Measurements from ENCODE around the gene MAGEA12. TPM values are rescaled to one million over a fixed set of nuclear protein-coding genes. Genes with fewer than 3 reads are reported as not detected.
"Not testable (repeated sequence)": the region's sequence is repeated elsewhere in the genome, so short reads cannot be mapped to it uniquely, and the experiment has no call there.

MAGEA12 gene
- total and polyA plus RNA-seq, 4 donors = not detected

GRCh38 chrX:152759544-152759943, 26.0 kb downstream of the MAGEA12 start:
- not testable (repeated sequence) for H3K27me3 ChIP-seq (ENCODE audit: control insufficient read depth in 3 of 3, insufficient read depth in 3 of 3, low read length in 2 of 3); H3K36me3 ChIP-seq (ENCODE audit: control insufficient read depth in 4 of 4, insufficient read depth in 4 of 4, low read length in 4 of 4); H3K4me3 ChIP-seq; H3K4me1 ChIP-seq (ENCODE audit: control insufficient read depth in 5 of 5, insufficient read depth in 5 of 5, low read length in 5 of 5); H3K9me3 ChIP-seq (ENCODE audit: control insufficient read depth in 4 of 4, insufficient read depth in 3 of 4, low read length in 3 of 4); ATAC-seq (ENCODE audit: insufficient read depth, low FRiP score); DNase-seq; H3K27ac ChIP-seq (ENCODE audit: low read depth in 1 of 2, low read length in 1 of 2); H3K9ac ChIP-seq (ENCODE audit: insufficient read depth in 1 of 2, low read length in 2 of 2)
- WGBS, 2 donors = 60 to 67% methylated on average over 1 to 6 of the region's 7 CpGs

GRCh38 chrX:152761582-152761981, 28.0 kb downstream of the MAGEA12 start:
- not testable (repeated sequence) for H3K36me3 ChIP-seq (ENCODE audit: control insufficient read depth in 4 of 4, insufficient read depth in 4 of 4, low read length in 4 of 4); H3K27ac ChIP-seq (ENCODE audit: low read depth in 1 of 2, low read length in 1 of 2); ATAC-seq (ENCODE audit: insufficient read depth, low FRiP score); DNase-seq; H3K4me1 ChIP-seq (ENCODE audit: control insufficient read depth in 5 of 5, insufficient read depth in 5 of 5, low read length in 5 of 5); H3K9ac ChIP-seq (ENCODE audit: insufficient read depth in 1 of 2, low read length in 2 of 2); H3K4me3 ChIP-seq; H3K27me3 ChIP-seq (ENCODE audit: control insufficient read depth in 3 of 3, insufficient read depth in 3 of 3, low read length in 2 of 3); H3K9me3 ChIP-seq (ENCODE audit: control insufficient read depth in 4 of 4, insufficient read depth in 3 of 4, low read length in 3 of 4)
- WGBS, 2 donors = 82 to 90% methylated on average over 2 to 4 of the region's 7 CpGs

GRCh38 chrX:152766562-152766961, 33.0 kb downstream of the MAGEA12 start:
- ATAC-seq (ENCODE audit: insufficient read depth, low FRiP score); DNase-seq: not testable (repeated sequence)
- 71 to 86% methylated on average over 8 to 9 of the region's 9 CpGs for WGBS, 2 donors

GRCh38 chrX:152769549-152770289, 36.2 kb downstream of the MAGEA12 start, which contains the start of gene MAGEA6:
TSS of gene MAGEA6 (minus strand) at chrX:152769689. CDS start at chrX:152767650, 2,039 bp downstream.
- no CpG with 5 or more reads among the region's 29 CpGs for WGBS, 2 donors
- not testable (repeated sequence) for H3K4me3 ChIP-seq; H3K27me3 ChIP-seq (ENCODE audit: control insufficient read depth in 3 of 3, insufficient read depth in 3 of 3, low read length in 2 of 3); DNase-seq; H3K9ac ChIP-seq (ENCODE audit: insufficient read depth in 1 of 2, low read length in 2 of 2); ATAC-seq (ENCODE audit: insufficient read depth, low FRiP score); H3K9me3 ChIP-seq (ENCODE audit: control insufficient read depth in 4 of 4, insufficient read depth in 3 of 4, low read length in 3 of 4); H3K36me3 ChIP-seq (ENCODE audit: control insufficient read depth in 4 of 4, insufficient read depth in 4 of 4, low read length in 4 of 4); H3K27ac ChIP-seq (ENCODE audit: low read depth in 1 of 2, low read length in 1 of 2); H3K4me1 ChIP-seq (ENCODE audit: control insufficient read depth in 5 of 5, insufficient read depth in 5 of 5, low read length in 5 of 5)

More at GRCh38 chrX:152766562-152766961, 33.0 kb downstream of the MAGEA12 start:
- H3K4me1 ChIP-seq (ENCODE audit: control insufficient read depth in 5 of 5, insufficient read depth in 5 of 5, low read length in 5 of 5); H3K4me3 ChIP-seq; H3K36me3 ChIP-seq (ENCODE audit: control insufficient read depth in 4 of 4, insufficient read depth in 4 of 4, low read length in 4 of 4); H3K9ac ChIP-seq (ENCODE audit: insufficient read depth in 1 of 2, low read length in 2 of 2); H3K9me3 ChIP-seq (ENCODE audit: control insufficient read depth in 4 of 4, insufficient read depth in 3 of 4, low read length in 3 of 4); H3K27me3 ChIP-seq (ENCODE audit: control insufficient read depth in 3 of 3, insufficient read depth in 3 of 3, low read length in 2 of 3); H3K27ac ChIP-seq (ENCODE audit: low read depth in 1 of 2, low read length in 1 of 2): not testable (repeated sequence)

- H3K27ac ChIP-seq (ENCODE audit: low read depth in 1 of 2, low read length in 1 of 2); H3K4me1 ChIP-seq (ENCODE audit: control insufficient read depth in 5 of 5, insufficient read depth in 5 of 5, low read length in 5 of 5); H3K9ac ChIP-seq (ENCODE audit: insufficient read depth in 1 of 2, low read length in 2 of 2); H3K36me3 ChIP-seq (ENCODE audit: control insufficient read depth in 4 of 4, insufficient read depth in 4 of 4, low read length in 4 of 4); H3K27me3 ChIP-seq (ENCODE audit: control insufficient read depth in 3 of 3, insufficient read depth in 3 of 3, low read length in 2 of 3); H3K9me3 ChIP-seq (ENCODE audit: control insufficient read depth in 4 of 4, insufficient read depth in 3 of 4, low read length in 3 of 4); DNase-seq; ATAC-seq (ENCODE audit: insufficient read depth, low FRiP score); H3K4me3 ChIP-seq: not testable (repeated sequence)
- WGBS, 2 donors = no CpG with 5 or more reads among the region's 3 CpGs
Observed at GRCh38 chrX:152787062-152787461, 53.5 kb downstream of the MAGEA12 start.

Other genes starting within 250 kb of the MAGEA12 start
- under 1 TPM in 1 of 2 donors, not detected in 1; 0.09 TPM for gene GABRQ, start 95.9 kb upstream of the MAGEA12 start, total RNA-seq
- not detected for gene GABRQ, start 95.9 kb upstream of the MAGEA12 start, polyA plus RNA-seq
- gene MAGEA3, start 35.0 kb upstream of the MAGEA12 start, total RNA-seq = not detected
- not detected for gene MAGEA3, start 35.0 kb upstream of the MAGEA12 start, polyA plus RNA-seq
- not detected for gene CSAG2, start 24.5 kb upstream of the MAGEA12 start, total RNA-seq
- gene CSAG2, start 24.5 kb upstream of the MAGEA12 start, polyA plus RNA-seq = not detected
- gene MAGEA2B, start 19.1 kb upstream of the MAGEA12 start, total RNA-seq = not detected
- not detected for gene MAGEA2B, start 19.1 kb upstream of the MAGEA12 start, polyA plus RNA-seq
- gene CSAG1, start within 50 bp of the MAGEA12 start, total RNA-seq = not detected
- gene CSAG1, start within 50 bp of the MAGEA12 start, polyA plus RNA-seq = not detected
- not detected for gene MAGEA2, start 20.1 kb downstream of the MAGEA12 start, total RNA-seq
- not detected for gene MAGEA2, start 20.1 kb downstream of the MAGEA12 start, polyA plus RNA-seq
- not detected for gene CSAG3, start 25.5 kb downstream of the MAGEA12 start, total RNA-seq
- not detected for gene CSAG3, start 25.5 kb downstream of the MAGEA12 start, polyA plus RNA-seq
- gene MAGEA6, start 35.9 kb downstream of the MAGEA12 start, total RNA-seq = not detected
- not detected for gene MAGEA6, start 35.9 kb downstream of the MAGEA12 start, polyA plus RNA-seq
- 10 to 100 TPM; 65.7 to 67.9 TPM for gene CETN2, start 97.0 kb downstream of the MAGEA12 start, total RNA-seq
- gene CETN2, start 97.0 kb downstream of the MAGEA12 start, polyA plus RNA-seq = 10 to 100 TPM; 47.7 to 81.8 TPM
- gene NSDHL, start 97.3 kb downstream of the MAGEA12 start, total RNA-seq = 10 to 100 TPM; 12.8 to 28.2 TPM
- gene NSDHL, start 97.3 kb downstream of the MAGEA12 start, polyA plus RNA-seq = 10 to 100 TPM; 22.5 to 33.4 TPM
- gene ZNF185, start 164.3 kb downstream of the MAGEA12 start, total RNA-seq = 10 to 100 TPM; 14.7 to 15.8 TPM
- gene ZNF185, start 164.3 kb downstream of the MAGEA12 start, polyA plus RNA-seq = 1 to 10 TPM; 6.1 to 6.7 TPM

Measured in lung (tissue), 10 donors.